HG03060 (cell line): ENCODE data around the gene PRC1.
A peak's percentile ranks its signal among the peaks of the same experiment; 100 is the strongest.

Experiments
- ATAC-seq: cut with Tn5 transposase; IDR thresholded peaks from one replicate; pipeline ENCODE4 v1.9.1; 2021; ENCODE audit warnings: low read depth, moderate number of reproducible peaks; ENCODE audit not compliant: unreplicated experiment

Gene PRC1

GRCh38 chr15:90990446-90990845 is 3.9 kb downstream of the PRC1 start:
- ATAC-seq: no peak

GRCh38 chr15:90989040-90989768 is 5.1 kb downstream of the PRC1 start:
- peak; percentile 36 for ATAC-seq

GRCh38 chr15:90988296-90988695 is 6.0 kb downstream of the PRC1 start:
- ATAC-seq: no peak

DNA sequence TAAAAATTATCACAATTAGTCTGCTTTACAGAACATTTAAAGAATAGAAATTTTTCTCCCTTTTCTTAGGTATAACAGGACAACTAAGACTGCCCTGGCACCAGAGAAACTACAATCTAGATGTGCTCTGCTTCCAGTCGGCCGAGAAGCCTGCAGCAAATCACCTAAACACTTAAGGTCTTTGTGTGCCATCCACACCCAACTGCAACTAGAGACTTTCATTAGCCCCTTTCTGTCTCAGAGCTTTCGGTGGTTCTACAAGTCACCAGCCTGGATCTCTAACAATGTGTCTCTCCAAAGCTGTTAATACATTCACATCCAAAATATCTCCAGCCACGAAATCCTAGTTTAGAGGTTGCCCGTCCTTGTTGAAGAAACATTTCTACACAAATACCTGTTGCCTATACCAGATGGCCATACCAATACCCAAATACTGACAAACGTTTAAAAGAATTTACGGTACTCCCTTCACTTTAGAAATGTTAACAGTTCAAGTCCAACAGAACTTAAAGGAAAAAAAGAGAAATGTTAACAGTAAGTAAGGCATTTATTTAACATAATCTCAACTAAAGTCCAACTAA is 6.7 kb downstream of the PRC1 start:
- no peak for ATAC-seq

DNA sequence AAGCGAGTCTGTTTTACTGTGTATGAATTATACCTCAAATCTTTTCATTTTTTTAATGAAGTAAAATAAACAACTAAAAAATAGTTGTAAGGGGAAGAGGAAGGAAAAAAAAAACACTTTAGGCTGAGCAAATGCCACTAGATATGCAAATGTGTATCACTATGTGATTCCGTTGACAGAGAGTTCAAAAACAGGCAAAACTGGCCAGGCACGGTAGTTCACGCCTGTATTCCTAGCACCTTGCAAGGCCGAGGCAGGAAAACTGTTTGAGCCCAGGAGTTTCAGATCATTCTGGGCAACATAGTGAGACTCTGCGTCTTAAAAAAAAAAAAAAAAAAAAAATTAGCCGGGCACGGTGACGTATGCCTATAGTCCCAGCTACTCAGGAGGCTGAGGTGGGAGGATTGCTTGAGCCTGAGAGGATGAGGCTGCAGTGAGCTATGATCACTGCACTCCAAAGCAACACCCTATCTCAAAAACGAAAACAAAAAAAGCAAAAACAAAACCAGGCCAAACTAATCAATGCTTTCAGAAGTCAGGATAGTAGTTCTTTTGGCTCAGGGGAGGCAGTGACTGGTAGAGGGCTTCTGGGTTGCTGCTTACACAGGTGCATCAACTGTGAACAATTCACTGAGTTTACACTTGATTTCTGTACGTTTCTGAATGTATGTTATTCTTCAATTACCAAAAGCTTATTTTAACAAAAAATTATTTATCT is 7.4 kb downstream of the PRC1 start:
- no peak for ATAC-seq

DNA sequence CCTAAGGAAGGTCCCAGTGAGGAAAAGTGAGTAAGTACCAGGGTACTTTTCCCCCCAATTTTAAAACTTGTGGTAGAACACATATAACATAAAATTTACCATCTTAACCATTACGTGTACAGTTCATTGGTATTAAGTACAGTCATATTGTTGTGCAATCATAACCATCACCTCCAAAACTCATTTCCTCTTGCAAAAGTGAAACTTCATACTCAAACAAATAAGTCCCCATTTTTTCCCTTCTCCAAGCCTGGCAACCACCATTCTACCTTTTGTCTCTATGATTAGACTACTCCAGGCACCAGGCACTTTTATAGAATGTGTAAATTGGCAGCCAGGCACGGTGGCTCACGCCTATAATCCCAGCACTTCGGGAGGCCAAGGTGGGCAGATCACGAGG is 12.2 kb downstream of the PRC1 start:
- ATAC-seq: no peak

DNA sequence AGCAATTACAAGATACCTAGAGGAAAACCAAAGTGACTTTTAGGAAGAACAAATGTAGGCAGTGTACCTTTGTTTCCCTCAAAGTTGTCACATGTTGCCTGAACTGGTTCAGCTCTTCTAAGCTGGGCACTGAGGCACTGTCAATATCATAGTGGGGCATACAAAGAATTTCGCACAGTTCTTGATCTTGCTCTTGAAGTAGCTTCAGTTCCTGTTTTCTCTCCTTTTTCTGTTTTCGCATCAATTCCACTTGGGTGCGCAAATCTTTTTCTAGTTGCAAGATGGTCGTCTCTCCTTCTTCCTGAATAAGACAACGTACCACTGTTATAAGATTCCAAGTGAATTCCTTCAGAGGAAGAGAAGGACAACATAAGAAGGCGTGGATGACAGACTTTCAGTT is 12.7 kb downstream of the PRC1 start:
- no peak for ATAC-seq

- ATAC-seq: no peak
Observed at GRCh38 chr15:90979582-90979981, 14.8 kb downstream of the PRC1 start.

GRCh38 chr15:90974216-90974615 is 20.1 kb downstream of the PRC1 start:
- no peak for ATAC-seq

GRCh38 chr15:90972133-90972532 is 22.2 kb downstream of the PRC1 start:
- ATAC-seq: no peak

DNA sequence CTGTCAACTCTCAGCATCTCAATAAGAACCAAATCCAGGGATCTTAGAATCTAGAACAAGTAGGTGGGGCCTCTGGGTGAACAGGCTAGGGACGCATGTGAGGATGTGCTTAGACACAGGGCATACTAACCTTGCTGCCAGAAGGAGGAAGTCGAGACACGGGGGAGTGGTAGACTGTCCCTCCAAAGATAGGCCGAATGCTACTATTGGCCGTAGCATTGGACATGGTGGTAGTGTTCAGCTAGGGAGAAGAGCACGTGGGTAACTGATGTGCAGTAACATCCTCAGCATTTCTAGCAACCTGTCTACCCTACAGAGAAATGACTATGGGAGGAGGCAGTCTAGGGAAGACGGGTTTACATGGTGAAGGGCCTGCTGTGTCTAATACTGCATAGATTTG is 24.1 kb downstream of the PRC1 start:
- ATAC-seq: no peak

- ATAC-seq: no peak
Observed at GRCh38 chr15:90968434-90968833, 25.9 kb downstream of the PRC1 start.

GRCh38 chr15:90967206-90967605 is 27.1 kb downstream of the PRC1 start:
- no peak for ATAC-seq

GRCh38 chr15:90966262-90966661 is 28.1 kb downstream of the PRC1 start:
- ATAC-seq: no peak

DNA sequence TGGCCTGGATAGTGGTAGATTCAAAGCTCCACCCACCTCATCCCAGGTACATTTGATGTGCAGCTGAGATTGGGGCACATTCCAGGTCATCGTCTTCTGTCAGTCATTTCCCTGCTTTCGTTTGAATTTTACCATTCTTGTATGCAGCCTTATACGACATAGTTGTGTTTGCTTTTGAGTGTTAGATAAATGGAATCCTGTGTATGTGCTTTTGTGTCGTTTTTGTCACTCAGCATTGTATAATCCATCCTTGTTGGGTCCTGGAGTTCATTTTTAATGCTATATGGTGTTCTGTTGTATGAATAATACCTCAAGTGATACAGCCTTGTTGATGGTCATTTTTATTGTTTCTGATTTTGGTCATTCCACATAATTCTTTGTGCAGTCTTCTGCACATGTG is 32.3 kb downstream of the PRC1 start:
- ATAC-seq: no peak

- ATAC-seq: no peak
Observed at GRCh38 chr15:90960298-90961091, 33.8 kb downstream of the PRC1 start.

GRCh38 chr15:90959894-90960293 is 34.4 kb downstream of the PRC1 start:
- ATAC-seq: no peak

GRCh38 chr15:90959028-90959595 is 35.2 kb downstream of the PRC1 start:
- no peak for ATAC-seq

DNA sequence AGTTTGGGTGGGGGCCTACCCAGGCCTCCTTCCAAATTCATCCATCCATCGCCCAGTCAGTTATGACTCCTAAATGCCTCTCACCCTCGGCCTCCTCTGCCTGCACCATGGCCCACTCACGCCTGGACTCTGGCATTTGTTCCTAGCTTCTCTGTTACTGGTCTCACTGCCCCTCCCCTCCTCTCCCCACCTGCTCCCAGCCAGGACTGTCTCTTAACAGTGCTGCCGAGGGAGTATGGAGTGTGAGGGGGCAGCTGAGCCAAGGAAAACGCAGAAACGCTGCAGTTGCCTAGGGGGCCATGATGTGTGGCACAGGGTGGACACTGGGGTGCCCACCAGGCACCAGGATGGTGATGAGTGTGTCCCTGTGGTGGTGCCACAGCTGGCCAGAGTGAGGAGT is 36.5 kb downstream of the PRC1 start:
- no peak for ATAC-seq

- no peak for ATAC-seq
Observed at GRCh38 chr15:90957031-90957790, 37.1 kb downstream of the PRC1 start.
